ENCODE results near the gene TIMM29. TPM values are rescaled to one million over a fixed set of nuclear protein-coding genes. Genes with fewer than 3 reads are reported as not detected.

TIMM29 gene
- total RNA-seq, 1 donor from 2014 or later: 42.1 TPM

DNA sequence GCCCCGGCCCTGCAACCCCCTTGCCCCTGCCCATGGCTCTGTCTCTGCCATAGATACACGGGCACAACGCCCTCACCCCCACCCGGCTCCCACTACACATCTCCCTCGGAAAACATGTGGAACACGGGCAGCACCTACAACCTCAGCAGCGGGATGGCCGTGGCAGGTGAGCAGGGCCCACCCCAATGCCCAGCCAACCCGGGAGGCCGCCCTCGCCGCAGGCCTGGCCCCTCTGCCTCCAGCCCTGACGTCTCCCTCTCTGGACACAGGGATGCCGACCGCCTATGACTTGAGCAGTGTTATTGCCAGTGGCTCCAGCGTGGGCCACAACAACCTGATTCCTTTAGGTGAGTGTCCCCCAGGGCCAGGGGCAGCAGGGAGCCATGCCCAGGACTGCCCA lies 7.8 kb upstream of the TIMM29 start:
- H3K4me3 ChIP-seq (ENCODE audit: low read depth, low read length): no peak overlapping the region
- H3K36me3 ChIP-seq (ENCODE audit: control insufficient read depth, insufficient read depth, low read length): peaks cover 30% of the 10 kb centered on the region
- TF ChIP-seq, protein P1, sequence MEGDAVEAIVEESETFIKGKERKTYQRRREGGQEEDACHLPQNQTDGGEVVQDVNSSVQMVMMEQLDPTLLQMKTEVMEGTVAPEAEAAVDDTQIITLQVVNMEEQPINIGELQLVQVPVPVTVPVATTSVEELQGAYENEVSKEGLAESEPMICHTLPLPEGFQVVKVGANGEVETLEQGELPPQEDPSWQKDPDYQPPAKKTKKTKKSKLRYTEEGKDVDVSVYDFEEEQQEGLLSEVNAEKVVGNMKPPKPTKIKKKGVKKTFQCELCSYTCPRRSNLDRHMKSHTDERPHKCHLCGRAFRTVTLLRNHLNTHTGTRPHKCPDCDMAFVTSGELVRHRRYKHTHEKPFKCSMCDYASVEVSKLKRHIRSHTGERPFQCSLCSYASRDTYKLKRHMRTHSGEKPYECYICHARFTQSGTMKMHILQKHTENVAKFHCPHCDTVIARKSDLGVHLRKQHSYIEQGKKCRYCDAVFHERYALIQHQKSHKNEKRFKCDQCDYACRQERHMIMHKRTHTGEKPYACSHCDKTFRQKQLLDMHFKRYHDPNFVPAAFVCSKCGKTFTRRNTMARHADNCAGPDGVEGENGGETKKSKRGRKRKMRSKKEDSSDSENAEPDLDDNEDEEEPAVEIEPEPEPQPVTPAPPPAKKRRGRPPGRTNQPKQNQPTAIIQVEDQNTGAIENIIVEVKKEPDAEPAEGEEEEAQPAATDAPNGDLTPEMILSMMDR (IDR thresholded peaks at IDR 0.05; ENCODE audit: insufficient read depth, low read length, severe bottlenecking): no peak
- no peak for FAIRE-seq
- H3K27me3 ChIP-seq (ENCODE audit: control insufficient read depth, insufficient read depth, low read length): no peaks in the 10 kb centered on the region
- no peak for DNase-seq (ENCODE audit: low read depth)

DNA sequence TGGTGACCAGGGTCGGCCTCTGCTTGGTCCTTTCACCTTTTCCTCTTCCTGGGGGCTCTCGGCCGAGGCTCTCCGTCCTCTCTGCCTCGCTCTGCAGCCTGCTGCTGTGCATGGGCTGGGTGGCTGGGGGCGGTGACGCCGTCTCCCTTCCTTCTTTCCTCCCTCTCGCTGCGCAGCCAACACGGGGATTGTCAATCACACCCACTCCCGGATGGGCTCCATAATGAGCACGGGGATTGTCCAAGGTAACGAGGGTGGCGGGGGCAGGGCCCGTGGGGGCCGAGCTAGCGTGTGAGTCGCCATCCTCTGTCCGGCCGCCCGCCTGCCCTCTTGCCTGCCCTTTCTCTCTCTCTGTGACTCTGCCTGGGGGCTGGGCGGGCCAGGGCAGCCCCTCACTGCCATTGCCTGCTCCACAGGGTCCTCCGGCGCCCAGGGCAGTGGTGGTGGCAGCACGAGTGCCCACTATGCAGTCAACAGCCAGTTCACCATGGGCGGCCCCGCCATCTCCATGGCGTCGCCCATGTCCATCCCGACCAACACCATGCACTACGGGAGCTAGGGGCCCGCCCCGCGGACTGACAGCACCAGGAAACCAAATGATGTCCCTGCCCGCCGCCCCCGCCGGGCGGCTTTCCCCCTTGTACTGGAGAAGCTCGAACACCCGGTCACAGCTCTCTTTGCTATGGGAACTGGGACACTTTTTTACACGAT lies 7.3 kb upstream of the TIMM29 start:
- Histone ChIP-seq H3K27me3 (ENCODE audit: control insufficient read depth, insufficient read depth, low read length) (no peaks in the 10 kb centered on the region), H3K4me3 (ENCODE audit: low read depth, low read length) (no peak overlapping the region), H3K36me3 (ENCODE audit: control insufficient read depth, insufficient read depth, low read length) (peaks cover 28% of the 10 kb centered on the region)
- DNase-seq (ENCODE audit: low read depth) (no peak), FAIRE-seq (no peak)
- TF ChIP-seq, protein P1 (IDR thresholded peaks at IDR 0.05; ENCODE audit: insufficient read depth, low read length, severe bottlenecking): no peak

DNA sequence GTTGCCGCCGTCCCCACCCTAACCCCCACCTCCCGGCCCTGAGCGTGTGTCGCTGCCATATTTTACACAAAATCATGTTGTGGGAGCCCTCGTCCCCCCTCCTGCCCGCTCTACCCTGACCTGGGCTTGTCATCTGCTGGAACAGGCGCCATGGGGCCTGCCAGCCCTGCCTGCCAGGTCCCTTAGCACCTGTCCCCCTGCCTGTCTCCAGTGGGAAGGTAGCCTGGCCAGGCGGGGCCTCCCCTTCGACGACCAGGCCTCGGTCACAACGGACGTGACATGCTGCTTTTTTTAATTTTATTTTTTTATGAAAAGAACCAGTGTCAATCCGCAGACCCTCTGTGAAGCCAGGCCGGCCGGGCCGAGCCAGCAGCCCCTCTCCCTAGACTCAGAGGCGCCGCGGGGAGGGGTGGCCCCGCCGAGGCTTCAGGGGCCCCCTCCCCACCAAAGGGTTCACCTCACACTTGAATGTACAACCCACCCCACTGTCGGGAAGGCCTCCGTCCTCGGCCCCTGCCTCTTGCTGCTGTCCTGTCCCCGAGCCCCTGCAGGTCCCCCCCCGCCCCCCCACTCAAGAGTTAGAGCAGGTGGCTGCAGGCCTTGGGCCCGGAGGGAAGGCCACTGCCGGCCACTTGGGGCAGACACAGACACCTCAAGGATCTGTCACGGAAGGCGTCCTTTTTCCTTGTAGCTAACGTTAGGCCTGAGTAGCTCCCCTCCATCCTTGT lies 6.5 kb upstream of the TIMM29 start:
- Histone ChIP-seq H3K27me3 (ENCODE audit: control insufficient read depth, insufficient read depth, low read length) (no peaks in the 10 kb centered on the region), H3K36me3 (ENCODE audit: control insufficient read depth, insufficient read depth, low read length) (peaks cover 25% of the 10 kb centered on the region), H3K4me3 (ENCODE audit: low read depth, low read length) (no peak overlapping the region)
- TF ChIP-seq, protein P1 (IDR thresholded peaks at IDR 0.05; ENCODE audit: insufficient read depth, low read length, severe bottlenecking): no peak
- FAIRE-seq (no peak), DNase-seq (ENCODE audit: low read depth) (no peak)

DNA sequence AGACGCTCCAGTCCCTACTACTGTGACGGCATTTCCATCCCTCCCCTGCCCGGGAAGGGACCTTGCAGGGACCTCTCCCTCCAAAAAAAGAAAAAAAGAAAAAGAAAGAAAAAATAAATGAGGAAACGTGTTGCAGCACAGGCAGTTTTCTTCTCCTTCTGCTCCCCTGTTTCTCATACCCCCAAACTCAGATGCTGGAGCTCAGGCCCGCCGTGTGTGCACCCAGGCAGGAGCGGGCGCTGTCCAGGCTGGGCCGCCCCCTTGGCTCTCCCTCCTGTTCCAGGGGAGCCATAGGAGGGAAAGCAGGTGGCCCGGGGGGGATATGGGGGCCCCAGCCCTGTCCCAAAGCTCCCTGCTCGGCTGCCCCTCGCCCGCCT lies 6.0 kb upstream of the TIMM29 start:
- DNase-seq (ENCODE audit: low read depth) (no peak), FAIRE-seq (no peak)
- no peaks in the 10 kb centered on the region for H3K27me3 ChIP-seq (ENCODE audit: control insufficient read depth, insufficient read depth, low read length)
- peaks cover 27% of the 10 kb centered on the region for H3K36me3 ChIP-seq (ENCODE audit: control insufficient read depth, insufficient read depth, low read length)
- no peak overlapping the region for H3K4me3 ChIP-seq (ENCODE audit: low read depth, low read length)
- TF ChIP-seq, protein P1 (IDR thresholded peaks at IDR 0.05; ENCODE audit: insufficient read depth, low read length, severe bottlenecking): no peak

DNA sequence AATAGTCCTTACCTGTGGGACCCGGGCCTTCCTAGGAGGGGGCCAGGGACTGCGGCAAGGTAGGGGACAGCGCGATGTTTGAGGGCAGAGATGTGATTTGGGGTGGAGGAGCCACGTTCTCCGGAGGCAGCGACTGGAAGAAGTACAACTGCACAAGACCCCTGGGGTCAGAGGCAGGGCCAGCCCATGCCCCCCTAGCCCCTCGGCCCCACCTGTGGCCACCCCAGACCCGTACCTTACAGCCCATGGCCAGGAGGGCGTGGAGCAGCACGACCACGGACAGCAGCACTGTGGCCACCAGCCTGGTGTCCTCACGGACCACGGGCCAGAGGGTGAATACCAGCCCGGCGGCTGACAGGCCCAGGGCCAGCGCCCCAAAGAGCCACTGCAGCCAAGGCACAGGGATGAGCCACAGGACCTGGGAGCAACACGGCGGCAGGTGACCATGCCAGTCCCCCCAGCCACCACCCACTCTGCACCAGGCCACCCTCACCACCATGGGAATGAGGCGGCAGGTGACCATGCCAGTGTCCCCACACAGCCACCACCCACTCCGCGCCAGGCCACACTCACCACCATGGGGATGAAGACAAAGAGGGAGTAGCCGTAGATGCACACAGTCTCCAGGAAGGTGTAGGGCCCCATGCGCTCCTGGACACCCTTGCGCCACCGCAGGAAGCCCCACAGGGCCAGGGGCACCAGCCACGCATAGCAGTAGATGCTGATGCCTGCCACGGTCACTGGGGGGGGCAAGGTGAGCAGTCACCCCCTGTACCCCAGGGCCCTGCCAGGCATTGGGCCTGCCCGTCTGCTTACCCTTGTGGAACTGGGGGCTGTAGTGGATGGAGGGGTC lies 5.1 kb upstream of the TIMM29 start:
- FAIRE-seq: no peak
- DNase-seq (ENCODE audit: low read depth): no peak
- Histone ChIP-seq H3K36me3 (ENCODE audit: control insufficient read depth, insufficient read depth, low read length) (peaks cover 27% of the 10 kb centered on the region), H3K4me3 (ENCODE audit: low read depth, low read length) (no peak overlapping the region), H3K27me3 (ENCODE audit: control insufficient read depth, insufficient read depth, low read length) (no peaks in the 10 kb centered on the region)
- TF ChIP-seq, protein P1 (IDR thresholded peaks at IDR 0.05; ENCODE audit: insufficient read depth, low read length, severe bottlenecking): no peak
